A549 (cell line): ENCODE data around the gene BCAS2.

ENCODE experiments used
- CEBPB ChIP-seq, 2 experiments: fragments of >200 bp in 1 of 2; sonication (Bioruptor Twin) in 1 of 2; formaldehyde crosslinking in 1 of 2; IDR thresholded peaks; 2 replicates each; pipeline ENCODE4 v1.6.1; 2012 to 2016
- KDM1A ChIP-seq: fragments of 200-600 bp; sonication (generic); IDR thresholded peaks from 2 replicates; pipeline ENCODE4 v1.6.1; 2016; ENCODE audit warnings: low read depth, mild to moderate bottlenecking
- MAZ ChIP-seq: fragments of 150-350 bp; IDR thresholded peaks from 2 replicates; pipeline ENCODE4 v1.6.1; 2014; ENCODE audit warnings: antibody characterized with exemption, low read depth, low read length, borderline replicate concordance
- RAD21 ChIP-seq, 2 experiments: fragments of >200 bp in 1 of 2; sonication (Bioruptor Twin) in 1 of 2; formaldehyde crosslinking in 1 of 2; IDR thresholded peaks in 1 of 2; conservative IDR thresholded peaks in 1 of 2; 2 replicates in 1 of 2; 3 replicates in 1 of 2; pipeline ENCODE4 v1.6.1; 2012 to 2018; ENCODE audit warnings: inconsistent platforms in 1 of 2
- ZSCAN20 ChIP-seq: fragments of 250-450 bp; sonication (Bioruptor Pico); IDR thresholded peaks from 2 replicates; pipeline ENCODE4 v1.8.0; 2022; ENCODE audit warnings: mild to moderate bottlenecking, moderate library complexity
- TF ChIP-seq, protein P1 (sequence below): fragments of >200 bp; sonication (Bioruptor Twin); formaldehyde crosslinking; IDR thresholded peaks from 3 replicates; pipeline ENCODE4 v1.5.1; 2016
- TF ChIP-seq, protein P2 (sequence below): fragments of 450-650 bp; IDR thresholded peaks from 2 replicates; pipeline ENCODE4 v1.6.1; 2014; ENCODE audit warnings: antibody characterized with exemption

DNA sequence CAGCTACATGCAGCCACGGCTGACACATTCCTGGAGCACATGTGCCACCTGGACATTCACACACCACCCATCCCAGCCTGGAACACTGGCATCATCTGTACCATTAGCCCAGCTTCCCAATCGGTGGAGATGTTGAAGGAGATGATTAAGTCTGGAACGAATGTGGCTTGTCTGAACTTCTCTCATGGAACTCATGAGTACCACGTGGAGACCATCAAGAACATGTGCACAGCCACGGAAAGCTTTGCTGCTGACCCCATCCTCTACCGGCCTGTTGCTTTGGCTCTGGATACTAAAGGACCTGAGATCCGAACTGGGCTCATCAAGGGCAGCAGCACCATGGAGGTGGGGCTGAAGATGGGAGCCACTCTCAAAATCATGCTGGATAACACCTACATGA is 45.4 kb downstream of the BCAS2 start:
- TF ChIP-seq KDM1A (no peak), ZSCAN20 (CRISPR knock-in tag) (no peak), CEBPB (IDR thresholded peaks at IDR 0.05) (no peak), MAZ (no peak), RAD21 (conservative IDR thresholded peaks at IDR 0.05 in 1 of 2, IDR thresholded peaks at IDR 0.05 in 1 of 2) (no peak)
- TF ChIP-seq, protein P1, sequence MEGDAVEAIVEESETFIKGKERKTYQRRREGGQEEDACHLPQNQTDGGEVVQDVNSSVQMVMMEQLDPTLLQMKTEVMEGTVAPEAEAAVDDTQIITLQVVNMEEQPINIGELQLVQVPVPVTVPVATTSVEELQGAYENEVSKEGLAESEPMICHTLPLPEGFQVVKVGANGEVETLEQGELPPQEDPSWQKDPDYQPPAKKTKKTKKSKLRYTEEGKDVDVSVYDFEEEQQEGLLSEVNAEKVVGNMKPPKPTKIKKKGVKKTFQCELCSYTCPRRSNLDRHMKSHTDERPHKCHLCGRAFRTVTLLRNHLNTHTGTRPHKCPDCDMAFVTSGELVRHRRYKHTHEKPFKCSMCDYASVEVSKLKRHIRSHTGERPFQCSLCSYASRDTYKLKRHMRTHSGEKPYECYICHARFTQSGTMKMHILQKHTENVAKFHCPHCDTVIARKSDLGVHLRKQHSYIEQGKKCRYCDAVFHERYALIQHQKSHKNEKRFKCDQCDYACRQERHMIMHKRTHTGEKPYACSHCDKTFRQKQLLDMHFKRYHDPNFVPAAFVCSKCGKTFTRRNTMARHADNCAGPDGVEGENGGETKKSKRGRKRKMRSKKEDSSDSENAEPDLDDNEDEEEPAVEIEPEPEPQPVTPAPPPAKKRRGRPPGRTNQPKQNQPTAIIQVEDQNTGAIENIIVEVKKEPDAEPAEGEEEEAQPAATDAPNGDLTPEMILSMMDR, result no peak
- TF ChIP-seq, protein P2, sequence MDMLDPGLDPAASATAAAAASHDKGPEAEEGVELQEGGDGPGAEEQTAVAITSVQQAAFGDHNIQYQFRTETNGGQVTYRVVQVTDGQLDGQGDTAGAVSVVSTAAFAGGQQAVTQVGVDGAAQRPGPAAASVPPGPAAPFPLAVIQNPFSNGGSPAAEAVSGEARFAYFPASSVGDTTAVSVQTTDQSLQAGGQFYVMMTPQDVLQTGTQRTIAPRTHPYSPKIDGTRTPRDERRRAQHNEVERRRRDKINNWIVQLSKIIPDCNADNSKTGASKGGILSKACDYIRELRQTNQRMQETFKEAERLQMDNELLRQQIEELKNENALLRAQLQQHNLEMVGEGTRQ, result no peak
